Fibroblast of villous mesenchyme (primary cell): ENCODE data around the gene PTGES2. TPM values are rescaled to one million over a fixed set of nuclear protein-coding genes. Genes with fewer than 3 reads are reported as not detected.
A peak's percentile ranks its signal among the peaks of the same experiment; 100 is the strongest.

Experiments
- DNase-seq: peaks from one replicate; pipeline ENCODE4 v3.0.0-alpha.2; 2010; ENCODE audit warnings: low read depth
- H3K4me3 ChIP-seq: 2 replicates; pipeline ENCODE4 v1.5.1; 2011; ENCODE audit warnings: low read depth, mild to moderate bottlenecking, low read length
- total RNA-seq: library from RNA; depleted of rRNA; stranded (reverse); fragments of >200 nt; gene quantifications from 2 replicates; pipeline ENCODE4 v1.2.3, GENCODE V29; 2012
- TF ChIP-seq, protein P1 (sequence below): IDR thresholded peaks from 2 replicates; pipeline ENCODE4 v1.5.1; 2012; ENCODE audit warnings: low read depth, mild to moderate bottlenecking, low read length; ENCODE audit not compliant: insufficient read depth

Gene PTGES2
- total RNA-seq, 1 donor: 43.6 TPM

DNA sequence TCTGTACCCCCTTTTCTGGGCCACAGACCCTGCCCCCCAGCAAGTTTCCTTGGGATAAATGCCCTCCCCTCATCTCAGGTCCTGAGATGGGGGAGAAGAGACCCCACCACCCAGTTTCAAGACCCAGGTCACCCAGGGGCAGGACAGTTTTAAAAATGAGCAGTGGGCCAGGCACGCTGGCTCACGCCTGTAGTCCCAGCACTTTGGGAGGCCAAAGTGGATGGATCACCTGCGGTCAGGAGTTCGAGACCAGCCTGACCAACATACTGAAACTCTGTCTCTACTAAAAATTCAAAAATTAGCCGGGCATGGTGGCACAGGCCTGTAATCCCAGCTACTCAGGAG lies 6.1 kb downstream of the PTGES2 start:
- DNase-seq: no peak
- H3K4me3 ChIP-seq: no peak overlapping the region
- TF ChIP-seq, protein P1, sequence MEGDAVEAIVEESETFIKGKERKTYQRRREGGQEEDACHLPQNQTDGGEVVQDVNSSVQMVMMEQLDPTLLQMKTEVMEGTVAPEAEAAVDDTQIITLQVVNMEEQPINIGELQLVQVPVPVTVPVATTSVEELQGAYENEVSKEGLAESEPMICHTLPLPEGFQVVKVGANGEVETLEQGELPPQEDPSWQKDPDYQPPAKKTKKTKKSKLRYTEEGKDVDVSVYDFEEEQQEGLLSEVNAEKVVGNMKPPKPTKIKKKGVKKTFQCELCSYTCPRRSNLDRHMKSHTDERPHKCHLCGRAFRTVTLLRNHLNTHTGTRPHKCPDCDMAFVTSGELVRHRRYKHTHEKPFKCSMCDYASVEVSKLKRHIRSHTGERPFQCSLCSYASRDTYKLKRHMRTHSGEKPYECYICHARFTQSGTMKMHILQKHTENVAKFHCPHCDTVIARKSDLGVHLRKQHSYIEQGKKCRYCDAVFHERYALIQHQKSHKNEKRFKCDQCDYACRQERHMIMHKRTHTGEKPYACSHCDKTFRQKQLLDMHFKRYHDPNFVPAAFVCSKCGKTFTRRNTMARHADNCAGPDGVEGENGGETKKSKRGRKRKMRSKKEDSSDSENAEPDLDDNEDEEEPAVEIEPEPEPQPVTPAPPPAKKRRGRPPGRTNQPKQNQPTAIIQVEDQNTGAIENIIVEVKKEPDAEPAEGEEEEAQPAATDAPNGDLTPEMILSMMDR: no peak

GRCh38 chr9:128120741-128121465 lies 6.6 kb downstream of the PTGES2 start:
- no peak for DNase-seq
- H3K4me3 ChIP-seq: no peak overlapping the region
- TF ChIP-seq, protein P1: no peak

DNA sequence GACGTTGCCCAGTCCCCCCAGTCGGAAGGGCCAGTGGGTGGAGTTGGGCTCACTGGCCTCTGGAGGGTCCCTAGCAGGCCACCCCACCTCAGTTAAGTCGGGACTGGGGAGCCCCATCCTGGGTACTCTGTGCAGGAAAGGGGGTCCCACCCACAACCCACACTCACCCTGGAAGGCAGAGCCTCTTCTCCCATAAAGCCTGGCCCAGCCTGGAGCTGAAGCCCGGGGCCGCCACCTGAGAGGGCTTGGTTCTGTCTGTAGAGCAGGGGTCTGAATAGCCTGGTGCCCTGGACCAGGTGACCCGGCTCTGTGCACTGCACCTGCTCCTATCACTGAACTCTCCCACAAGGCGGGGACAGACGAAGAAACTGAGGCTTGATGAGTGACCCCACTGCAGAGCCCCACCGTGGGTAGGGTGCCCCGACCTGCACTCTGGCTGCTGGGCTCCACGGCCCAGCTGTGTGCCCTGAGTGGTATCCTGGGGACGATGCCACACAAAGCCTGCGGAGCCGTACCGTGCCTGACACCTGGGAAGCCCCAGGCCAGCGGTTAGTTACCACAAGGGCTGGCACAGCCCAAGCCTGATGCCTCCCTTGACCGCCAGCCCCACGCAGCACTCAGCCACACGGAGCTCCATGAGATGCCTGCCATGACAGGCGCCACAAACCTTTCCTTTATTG lies 7.3 kb downstream of the PTGES2 start:
- TF ChIP-seq, protein P1: no peak
- H3K4me3 ChIP-seq: no peak overlapping the region
- no peak for DNase-seq

- TF ChIP-seq, protein P1: no peak
- DNase-seq: no peak
- H3K4me3 ChIP-seq: no peak overlapping the region
These were observed 8.4 kb downstream of the PTGES2 start for GRCh38 chr9:128118971-128119665.

DNA sequence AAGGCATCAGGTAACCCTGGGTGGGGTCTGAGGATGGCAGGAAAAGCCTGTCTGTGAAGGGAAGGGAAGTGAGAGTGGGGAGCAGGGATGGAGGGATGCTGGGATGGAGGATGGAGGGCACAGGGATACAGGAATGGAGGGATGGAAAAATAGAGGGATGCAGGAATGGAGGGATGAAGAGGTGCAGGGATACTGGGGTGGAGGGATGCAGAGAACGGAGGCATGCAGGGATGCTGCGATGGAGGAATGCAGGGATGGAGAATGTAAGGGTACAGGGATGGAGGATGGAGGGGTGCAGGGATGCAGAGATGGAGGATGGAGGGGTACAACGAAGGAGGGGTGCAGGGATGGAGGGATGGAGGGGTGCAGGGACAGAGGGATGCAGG lies 9.1 kb downstream of the PTGES2 start:
- TF ChIP-seq, protein P1: no peak
- no peak overlapping the region for H3K4me3 ChIP-seq
- DNase-seq: no peak

DNA sequence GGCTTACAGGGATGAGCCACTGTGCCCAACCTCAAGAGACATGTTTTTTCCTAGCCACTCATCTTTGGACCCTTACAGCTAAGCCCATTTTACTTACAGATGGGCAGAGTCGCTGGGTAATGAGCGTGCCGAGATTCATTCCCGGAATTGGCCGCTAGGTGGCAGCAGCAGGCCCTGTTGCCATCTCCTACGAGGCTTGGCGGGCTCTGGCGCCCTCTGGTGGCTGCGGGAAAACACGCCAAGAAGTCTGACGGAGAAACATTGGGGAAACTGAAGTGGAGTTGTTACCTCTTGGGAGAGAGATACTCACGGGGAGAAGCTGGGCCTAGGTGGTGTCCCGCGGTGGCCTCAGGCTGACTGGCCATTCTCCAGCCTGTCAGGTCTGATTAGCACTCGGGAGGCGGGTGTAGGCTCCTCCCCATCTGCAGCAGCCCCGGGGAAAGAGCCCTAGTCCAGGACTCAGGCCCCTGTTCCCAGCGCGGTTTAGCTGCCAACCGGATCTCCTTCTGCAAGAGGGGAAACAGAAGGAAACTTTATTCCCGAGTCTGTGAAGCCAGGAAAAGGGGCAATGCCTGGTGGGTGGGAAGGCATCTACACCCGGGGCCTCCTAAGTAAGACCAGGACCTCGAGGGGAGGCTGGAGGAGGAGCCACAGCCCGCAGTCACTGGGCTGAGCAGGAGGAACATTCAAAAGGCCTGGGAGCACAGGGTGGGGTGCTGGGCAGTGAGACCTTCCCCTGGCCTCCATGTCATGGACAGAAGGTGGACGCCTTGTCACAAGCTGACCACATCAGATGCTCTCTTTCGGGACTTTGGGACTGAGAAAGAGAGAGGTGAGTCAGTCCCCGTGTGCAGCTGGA lies 9.7 kb downstream of the PTGES2 start:
- TF ChIP-seq, protein P1: peak; percentile 100
- no peak overlapping the region for H3K4me3 ChIP-seq

More for the DNA sequence above, 9.7 kb downstream of the PTGES2 start:
- DNase-seq: peak; percentile 89
